Endothelial cell of umbilical vein (primary cell): ENCODE data around the gene RUNX2. TPM values are rescaled to one million over a fixed set of nuclear protein-coding genes. Genes with fewer than 3 reads are reported as not detected.

Experiments used
- BruUV-seq: library from RNA; stranded (reverse); fragments of 400-500 nt; replicated peaks from 2 replicates; lab custom pipeline; 2021; lab: Mats Ljungman, UMichigan
- CTCF ChIA-PET: fragments of 300-600, 350-600 bp; sonication (Branson Sonifier 250); formaldehyde crosslinking; loops from one replicate; lab custom pipeline; 2021; ENCODE audit warnings: antibody characterized with exemption, inconsistent platforms; lab: Charles Lee
- POLR2A ChIA-PET: fragments of 300-600, 350-600 bp; sonication (Branson Sonifier 250); formaldehyde crosslinking; loops from one replicate; lab custom pipeline; 2021; ENCODE audit warnings: antibody characterized with exemption, inconsistent platforms; lab: Charles Lee
- DNase-seq: peaks from one replicate; pipeline ENCODE4 v3.0.0-alpha.2; 2011; ENCODE audit warnings: low read depth, low spot score
- FAIRE-seq: peaks from 2 replicates; lab custom pipeline; 2011; peaks lifted over from hg19 to GRCh38; lab: Jason Lieb, UNC
- H2AFZ ChIP-seq: 2 replicates; pipeline ENCODE4 v1.6.0; 2012; ENCODE audit warnings: low read depth, low read length, control low read depth, inconsistent platforms
- H3K27ac ChIP-seq: 2 replicates; pipeline ENCODE4 v1.5.1; 2011; ENCODE audit warnings: low read depth, mild to moderate bottlenecking, control low read depth, low read length, moderate library complexity; ENCODE audit not compliant: insufficient read depth
- H3K27me3 ChIP-seq, 2 experiments: 2 replicates each; pipeline versions ENCODE4 v1.6.0 to v1.6.1; 2011; ENCODE audit warnings: low read length in 2 of 2, mixed read lengths in 1 of 2; ENCODE audit not compliant: control insufficient read depth in 2 of 2, insufficient read depth in 2 of 2
- H3K36me3 ChIP-seq, 2 experiments: 2 replicates in 1 of 2; 3 replicates in 1 of 2; pipeline ENCODE4 v1.5.1; 2011; ENCODE audit warnings: low read length in 2 of 2, mild to moderate bottlenecking in 1 of 2, moderate library complexity in 1 of 2; ENCODE audit not compliant: control insufficient read depth in 2 of 2, insufficient read depth in 2 of 2; ENCODE audit errors: extremely low read depth in 1 of 2
- H3K4me1 ChIP-seq: 3 replicates; pipeline ENCODE4 v1.5.1; 2011; ENCODE audit warnings: mild to moderate bottlenecking, low read length; ENCODE audit not compliant: control insufficient read depth, insufficient read depth; ENCODE audit errors: extremely low read depth
- H3K4me2 ChIP-seq: 2 replicates; pipeline ENCODE4 v1.6.1; 2011; ENCODE audit warnings: low read length, control low read depth, mixed read lengths; ENCODE audit not compliant: insufficient read depth
- H3K4me3 ChIP-seq, 3 experiments: fragments of 200-600 bp in 1 of 3; sonication (generic), shearing (Covaris generic) in 1 of 3; replicated peaks in 1 of 3; 2 replicates each; pipeline ENCODE4 v1.5.1; 2011 to 2016; ENCODE audit warnings: control low read depth in 3 of 3, low read length in 3 of 3, mild to moderate bottlenecking in 2 of 3, inconsistent platforms in 1 of 3, low read depth in 1 of 3, moderate library complexity in 1 of 3; ENCODE audit not compliant: insufficient read depth in 1 of 3
- H3K79me2 ChIP-seq: 2 replicates; pipeline ENCODE4 v1.6.0; 2012; ENCODE audit warnings: low read length, inconsistent platforms; ENCODE audit not compliant: control insufficient read depth, insufficient read depth
- H3K9ac ChIP-seq: replicated peaks from 2 replicates; pipeline ENCODE3; 2011; ENCODE audit warnings: low read length, control low read depth; ENCODE audit not compliant: insufficient read depth; ENCODE audit errors: extremely low read depth
- H3K9me1 ChIP-seq: replicated peaks from 3 replicates; pipeline ENCODE4 v1.6.0; 2011; ENCODE audit warnings: mild to moderate bottlenecking, low read length; ENCODE audit not compliant: control insufficient read depth, insufficient read depth; ENCODE audit errors: extremely low read depth
- H3K9me3 ChIP-seq: replicated peaks from 2 replicates; pipeline ENCODE4 v1.5.1; 2012; ENCODE audit warnings: low read length, inconsistent platforms; ENCODE audit not compliant: control insufficient read depth, insufficient read depth
- H4K20me1 ChIP-seq: replicated peaks from 2 replicates; pipeline ENCODE3; 2011; ENCODE audit warnings: mild to moderate bottlenecking, low read length; ENCODE audit not compliant: control insufficient read depth, insufficient read depth; ENCODE audit errors: extremely low read depth
- EZH2 ChIP-seq: IDR thresholded peaks from 2 replicates; pipeline ENCODE4 v1.6.1; 2012; ENCODE audit warnings: borderline replicate concordance, low read depth, mild to moderate bottlenecking, moderate library complexity, low read length, inconsistent platforms; ENCODE audit not compliant: severe bottlenecking
- FOS ChIP-seq: IDR thresholded peaks from 2 replicates; pipeline ENCODE4 v1.6.1; 2011; ENCODE audit warnings: mild to moderate bottlenecking, low read length, moderate library complexity, borderline replicate concordance; ENCODE audit not compliant: insufficient read depth
- GATA2 ChIP-seq: IDR thresholded peaks from 2 replicates; pipeline ENCODE4 v1.7.0; 2011; ENCODE audit warnings: low read depth, mild to moderate bottlenecking, moderate library complexity, mixed read lengths, low read length; ENCODE audit not compliant: insufficient read length, insufficient read depth
- JUN ChIP-seq: IDR thresholded peaks from 2 replicates; pipeline ENCODE4 v1.6.1; 2011; ENCODE audit warnings: borderline replicate concordance, low read depth; ENCODE audit not compliant: insufficient read length, insufficient read depth
- MYC ChIP-seq: IDR thresholded peaks from one replicate; pipeline ENCODE4 v1.6.1; 2011; ENCODE audit warnings: mild to moderate bottlenecking, low read depth, low read length
- POLR2A ChIP-seq: IDR thresholded peaks from 2 replicates; pipeline ENCODE4 v1.6.1; 2012; ENCODE audit warnings: low read depth, mild to moderate bottlenecking, control low read depth, low read length
- POLR2AphosphoS5 ChIP-seq: IDR thresholded peaks from 2 replicates; pipeline ENCODE4 v1.6.1; 2012; ENCODE audit warnings: low read depth, mild to moderate bottlenecking, control low read depth, low read length, moderate library complexity; ENCODE audit not compliant: insufficient read depth
- dilution Hi-C: fragments of 300-500 bp; cut with MboI; formaldehyde crosslinking; loops from one replicate; pipeline ENCODE4 v1.15.0; 2019; ENCODE audit warnings: low sequenced_read_pairs; ENCODE audit not compliant: extremely low pct_ligation_motif_present
- intact Hi-C: fragments of 100-400 bp; cut with micrococcal nuclease; formaldehyde crosslinking; loops from one replicate; pipeline ENCODE4 v1.10.0; 2022
- polyA plus RNA-seq, 4 experiments: library from polyadenylated mRNA; depleted of rRNA in 3 of 4; stranded (reverse) in 3 of 4; unstranded in 1 of 4; fragments of >200 nt; gene quantifications; 2 replicates each; pipeline versions ENCODE4 v1.2.1 to v1.2.3, GENCODE V29; 2011 to 2012; ENCODE audit warnings: missing spikeins in 1 of 4
- total RNA-seq: library from RNA; stranded (reverse); gene quantifications from 2 replicates; pipeline ENCODE4 v1.2.3, GENCODE V29; 2021
- TF ChIP-seq, protein P1 (sequence below): IDR thresholded peaks from 2 replicates; pipeline ENCODE4 v1.6.1; 2011; ENCODE audit not compliant: insufficient read depth, insufficient read length
- TF ChIP-seq, protein P2 (sequence below), 2 donors: IDR thresholded peaks; 1 replicate in 1 of 2; 2 replicates in 1 of 2; pipeline ENCODE4 v1.5.1; 2011; ENCODE audit warnings: low read length in 2 of 2, mild to moderate bottlenecking in 2 of 2, moderate library complexity in 2 of 2, control low read depth in 1 of 2, inconsistent platforms in 1 of 2, low read depth in 1 of 2; ENCODE audit not compliant: insufficient read depth in 1 of 2; ENCODE audit errors: extremely low read depth in 1 of 2

Gene RUNX2
- total and polyA plus RNA-seq, 2 donors (not counting 3 experiments of a cell fraction or from before 2014, with no cell fraction given) = 0.06 TPM; not detected in 1

DNA sequence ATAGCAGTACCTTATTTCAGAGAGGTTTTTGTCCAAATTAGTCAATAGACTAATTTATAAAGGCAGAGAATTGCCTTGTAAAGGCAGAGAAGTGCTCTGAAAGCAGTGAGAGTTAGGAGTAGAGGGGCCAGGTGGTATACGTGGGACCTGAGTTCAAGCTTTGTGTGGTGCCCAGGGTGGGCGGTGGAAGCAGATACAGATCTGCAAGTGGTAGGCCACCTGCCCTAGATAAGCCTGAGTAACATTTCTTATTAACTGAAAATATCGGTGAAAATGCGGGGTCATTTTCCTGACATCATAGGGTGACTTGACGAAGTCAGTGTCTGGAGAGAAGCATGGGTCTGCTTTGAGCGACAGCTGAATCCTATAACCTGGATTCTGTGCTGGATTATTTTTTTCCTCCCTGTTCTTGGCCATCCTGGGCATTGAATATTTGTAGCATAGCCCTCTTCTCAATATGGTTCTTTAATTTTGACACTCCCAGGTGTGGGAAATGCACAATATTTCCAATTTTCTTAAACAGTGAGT, 111.8 kb downstream of the RUNX2 start:
- H3K79me2 ChIP-seq = no peaks in the 10 kb centered on the region
- no peak overlapping the region for H3K9ac ChIP-seq
- BruUV-seq = no TSS peak
- DNase-seq (no peak), FAIRE-seq (no peak)
- H2AFZ ChIP-seq = no peak overlapping the region
- dilution Hi-C loops = no loop called here
- no peak overlapping the region for H3K4me3 ChIP-seq
- H3K36me3 ChIP-seq = no peaks in the 10 kb centered on the region
- ChIA-PET POLR2A (no interaction called here), CTCF (interaction anchor here (1.2 kb wide), 1 partner anchor 275 kb away, joined by 3 read pairs; no protein-coding TSS in a partner anchor)
- H4K20me1 ChIP-seq = no peaks in the 10 kb centered on the region
- H3K4me2 ChIP-seq = no peak overlapping the region
- H3K9me1 ChIP-seq = no peaks in the 10 kb centered on the region
- no peak overlapping the region for H3K27ac ChIP-seq
- no peaks in the 10 kb centered on the region for H3K27me3 ChIP-seq
- no peaks in the 10 kb centered on the region for H3K9me3 ChIP-seq
- TF ChIP-seq POLR2AphosphoS5 (no peak), FOS (no peak), MYC (no peak), GATA2 (no peak), POLR2A (no peak), EZH2 (no peak), JUN (no peak)
- TF ChIP-seq, protein P1, sequence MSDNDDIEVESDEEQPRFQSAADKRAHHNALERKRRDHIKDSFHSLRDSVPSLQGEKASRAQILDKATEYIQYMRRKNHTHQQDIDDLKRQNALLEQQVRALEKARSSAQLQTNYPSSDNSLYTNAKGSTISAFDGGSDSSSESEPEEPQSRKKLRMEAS = no peak
- TF ChIP-seq, protein P2, sequence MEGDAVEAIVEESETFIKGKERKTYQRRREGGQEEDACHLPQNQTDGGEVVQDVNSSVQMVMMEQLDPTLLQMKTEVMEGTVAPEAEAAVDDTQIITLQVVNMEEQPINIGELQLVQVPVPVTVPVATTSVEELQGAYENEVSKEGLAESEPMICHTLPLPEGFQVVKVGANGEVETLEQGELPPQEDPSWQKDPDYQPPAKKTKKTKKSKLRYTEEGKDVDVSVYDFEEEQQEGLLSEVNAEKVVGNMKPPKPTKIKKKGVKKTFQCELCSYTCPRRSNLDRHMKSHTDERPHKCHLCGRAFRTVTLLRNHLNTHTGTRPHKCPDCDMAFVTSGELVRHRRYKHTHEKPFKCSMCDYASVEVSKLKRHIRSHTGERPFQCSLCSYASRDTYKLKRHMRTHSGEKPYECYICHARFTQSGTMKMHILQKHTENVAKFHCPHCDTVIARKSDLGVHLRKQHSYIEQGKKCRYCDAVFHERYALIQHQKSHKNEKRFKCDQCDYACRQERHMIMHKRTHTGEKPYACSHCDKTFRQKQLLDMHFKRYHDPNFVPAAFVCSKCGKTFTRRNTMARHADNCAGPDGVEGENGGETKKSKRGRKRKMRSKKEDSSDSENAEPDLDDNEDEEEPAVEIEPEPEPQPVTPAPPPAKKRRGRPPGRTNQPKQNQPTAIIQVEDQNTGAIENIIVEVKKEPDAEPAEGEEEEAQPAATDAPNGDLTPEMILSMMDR (IDR thresholded peaks at IDR 0.05; ENCODE audit: extremely low read depth in 1 of 2, insufficient read depth in 1 of 2, low read depth in 1 of 2, low read length in 2 of 2) = no peak
- H3K4me1 ChIP-seq = peaks cover 23% of the 10 kb centered on the region
- intact Hi-C loops = no loop called here
